Smooth muscle cell (in vitro differentiated cells): Measurements from ENCODE around the gene GNL1. TPM values are rescaled to one million over a fixed set of nuclear protein-coding genes. Genes with fewer than 3 reads are reported as not detected.

Experiments
- DNase-seq: peaks from one replicate; lab custom pipeline; 2025; ENCODE audit not compliant: unreplicated experiment; lab: John Stamatoyannopoulos, UW
- H2AFZ ChIP-seq: fragments of 200-600 bp; sonication (generic); 2 replicates; pipeline ENCODE4 v1.6.0; 2016; ENCODE audit warnings: antibody characterized with exemption, low read depth, mild to moderate bottlenecking
- H3F3A ChIP-seq: fragments of 200-600 bp; sonication (generic); 2 replicates; pipeline ENCODE4 v1.6.0; 2017; ENCODE audit warnings: antibody characterized with exemption, low read depth
- H3K27ac ChIP-seq: fragments of 200-600 bp; sonication (generic); 2 replicates; pipeline ENCODE4 v1.5.1; 2016; ENCODE audit warnings: low read depth, mild to moderate bottlenecking
- H3K27me3 ChIP-seq: fragments of 200-600 bp; sonication (generic); 2 replicates; pipeline ENCODE4 v1.6.1; 2016; ENCODE audit warnings: low read depth, mild to moderate bottlenecking
- H3K36me3 ChIP-seq: fragments of 200-600 bp; sonication (generic); 2 replicates; pipeline ENCODE4 v1.5.1; 2016; ENCODE audit warnings: low read depth
- H3K4me1 ChIP-seq: fragments of 200-600 bp; sonication (generic); 2 replicates; pipeline ENCODE4 v1.5.1; 2016; ENCODE audit warnings: low read depth
- H3K4me2 ChIP-seq: fragments of 200-600 bp; sonication (generic); 2 replicates; pipeline ENCODE4 v1.6.0; 2016; ENCODE audit warnings: mild to moderate bottlenecking
- H3K4me3 ChIP-seq: fragments of 200-600 bp; sonication (generic); 2 replicates; pipeline ENCODE4 v1.5.1; 2016; ENCODE audit warnings: mild to moderate bottlenecking
- H3K79me2 ChIP-seq: fragments of 200-600 bp; sonication (generic); 2 replicates; pipeline ENCODE4 v1.6.0; 2016; ENCODE audit warnings: low read depth, mild to moderate bottlenecking
- H3K9ac ChIP-seq: fragments of 200-600 bp; sonication (generic); 2 replicates; pipeline ENCODE4 v1.6.0; 2016; ENCODE audit warnings: low read depth
- H3K9me3 ChIP-seq: fragments of 200-600 bp; sonication (generic); replicated peaks from 2 replicates; pipeline ENCODE4 v1.5.1; 2016; ENCODE audit warnings: low read depth
- H4K20me1 ChIP-seq: fragments of 200-600 bp; sonication (generic); 2 replicates; pipeline ENCODE4 v1.6.0; 2016; ENCODE audit warnings: low read depth
- WGBS: methylation state at CpG from one replicate; pipeline ENCODE4 v1.1.7; 2016; ENCODE audit warnings: low lambda C conversion rate; 5-methylcytosine and 5-hydroxymethylcytosine counted together
- polyA plus RNA-seq: library from polyadenylated mRNA; unstranded; fragments of >200 nt; fragmentation: Nextera tagmentation; extraction: Ambion mirVana; gene quantifications from 2 replicates; pipeline ENCODE4 v1.2.1, GENCODE V29; 2016
- total RNA-seq: library from RNA; depleted of rRNA; stranded (reverse); fragments of >200 nt; gene quantifications from 2 replicates; pipeline ENCODE4 v1.2.3, GENCODE V29; 2014
- TF ChIP-seq, protein P1 (sequence below): fragments of 200-600 bp; sonication (generic); IDR thresholded peaks from 2 replicates; pipeline ENCODE4 v1.5.1; 2017; ENCODE audit warnings: borderline replicate concordance, mild to moderate bottlenecking, antibody characterized with exemption; ENCODE audit not compliant: insufficient read depth, poor library complexity, severe bottlenecking

The GNL1 gene
- total and polyA plus RNA-seq, 2 experiments from 2014 or later: 16.5 to 104 TPM

- H3K9ac ChIP-seq: no peak overlapping the region
- 94% methylated on average over 6 of the region's 6 CpGs for WGBS
- H3K27ac ChIP-seq: no peak overlapping the region
- no peak overlapping the region for H3K4me3 ChIP-seq
- H4K20me1 ChIP-seq: peaks cover 69% of the 10 kb centered on the region
- peaks cover 47% of the 10 kb centered on the region for H3F3A ChIP-seq
- H3K9me3 ChIP-seq: no peaks in the 10 kb centered on the region
- H2AFZ ChIP-seq: no peak overlapping the region
- no peaks in the 10 kb centered on the region for H3K27me3 ChIP-seq
- no peak for DNase-seq
- no peak overlapping the region for H3K4me2 ChIP-seq
- peaks cover 29% of the 10 kb centered on the region for H3K36me3 ChIP-seq
- TF ChIP-seq, protein P1, sequence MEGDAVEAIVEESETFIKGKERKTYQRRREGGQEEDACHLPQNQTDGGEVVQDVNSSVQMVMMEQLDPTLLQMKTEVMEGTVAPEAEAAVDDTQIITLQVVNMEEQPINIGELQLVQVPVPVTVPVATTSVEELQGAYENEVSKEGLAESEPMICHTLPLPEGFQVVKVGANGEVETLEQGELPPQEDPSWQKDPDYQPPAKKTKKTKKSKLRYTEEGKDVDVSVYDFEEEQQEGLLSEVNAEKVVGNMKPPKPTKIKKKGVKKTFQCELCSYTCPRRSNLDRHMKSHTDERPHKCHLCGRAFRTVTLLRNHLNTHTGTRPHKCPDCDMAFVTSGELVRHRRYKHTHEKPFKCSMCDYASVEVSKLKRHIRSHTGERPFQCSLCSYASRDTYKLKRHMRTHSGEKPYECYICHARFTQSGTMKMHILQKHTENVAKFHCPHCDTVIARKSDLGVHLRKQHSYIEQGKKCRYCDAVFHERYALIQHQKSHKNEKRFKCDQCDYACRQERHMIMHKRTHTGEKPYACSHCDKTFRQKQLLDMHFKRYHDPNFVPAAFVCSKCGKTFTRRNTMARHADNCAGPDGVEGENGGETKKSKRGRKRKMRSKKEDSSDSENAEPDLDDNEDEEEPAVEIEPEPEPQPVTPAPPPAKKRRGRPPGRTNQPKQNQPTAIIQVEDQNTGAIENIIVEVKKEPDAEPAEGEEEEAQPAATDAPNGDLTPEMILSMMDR: no peak
- no peaks in the 10 kb centered on the region for H3K4me1 ChIP-seq
- H3K79me2 ChIP-seq: peaks cover 2% of the 10 kb centered on the region
Observed at GRCh38 chr6:30601436-30601814, 45.1 kb upstream of the GNL1 start.

GRCh38 chr6:30600451-30600961 lies 44.2 kb upstream of the GNL1 start:
- WGBS: over 99% methylated on average over 10 of the region's 10 CpGs
- H3K36me3 ChIP-seq: peaks cover 29% of the 10 kb centered on the region
- H2AFZ ChIP-seq: no peak overlapping the region

DNA sequence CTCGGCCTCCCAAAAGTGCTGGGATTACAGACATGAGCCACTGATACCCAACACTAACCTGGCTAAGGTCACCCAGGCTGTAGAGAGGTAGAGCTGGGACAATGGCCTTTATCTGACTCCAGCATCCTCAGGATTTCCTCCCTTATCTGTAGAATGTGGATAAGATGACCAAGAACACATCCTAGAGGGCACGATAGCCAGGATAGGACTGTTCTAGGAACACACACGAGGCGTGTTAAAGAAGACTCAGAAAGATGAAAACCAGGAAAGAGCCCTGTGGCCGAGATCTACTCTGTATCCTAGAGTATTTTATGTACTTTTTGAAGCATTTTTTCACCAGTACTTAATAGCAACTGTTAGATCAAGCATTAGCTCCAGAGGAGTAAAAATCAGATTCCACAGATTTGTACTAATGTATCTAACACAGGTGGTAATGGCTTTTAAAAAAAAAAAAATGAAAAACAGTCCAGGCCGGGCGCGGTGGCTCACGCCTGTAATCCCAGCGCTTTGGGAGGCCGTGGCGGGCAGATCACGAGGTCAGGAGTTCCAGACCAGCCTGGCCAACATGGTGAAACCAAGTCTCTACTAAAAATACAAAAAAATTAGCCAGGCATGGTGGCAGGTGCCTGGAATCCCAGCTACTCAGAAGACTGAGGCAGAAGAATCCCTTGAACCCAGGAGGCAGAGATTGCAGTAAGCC lies 43.5 kb upstream of the GNL1 start:
- WGBS: 92% methylated on average over 13 of the region's 13 CpGs
- Histone ChIP-seq H3K9ac (no peak overlapping the region), H3K4me2 (no peak overlapping the region), H3K9me3 (no peaks in the 10 kb centered on the region), H4K20me1 (peaks cover 54% of the 10 kb centered on the region), H3K4me3 (no peak overlapping the region), H3K36me3 (peaks cover 22% of the 10 kb centered on the region), H3F3A (peaks cover 43% of the 10 kb centered on the region), H2AFZ (no peak overlapping the region), H3K79me2 (no peaks in the 10 kb centered on the region), H3K27me3 (no peaks in the 10 kb centered on the region), H3K4me1 (no peaks in the 10 kb centered on the region), H3K27ac (peak overlapping the region; percentile 7)
- no peak for DNase-seq
- TF ChIP-seq, protein P1: no peak

More at GRCh38 chr6:30600451-30600961, 44.2 kb upstream of the GNL1 start:
- Histone ChIP-seq H3K4me1 (no peaks in the 10 kb centered on the region), H3K4me3 (no peak overlapping the region), H3K9ac (no peak overlapping the region), H3K27me3 (no peaks in the 10 kb centered on the region), H3K9me3 (no peaks in the 10 kb centered on the region), H3K4me2 (no peak overlapping the region), H4K20me1 (peaks cover 61% of the 10 kb centered on the region), H3K79me2 (no peaks in the 10 kb centered on the region), H3K27ac (no peak overlapping the region), H3F3A (peaks cover 41% of the 10 kb centered on the region)
- DNase-seq: no peak
- TF ChIP-seq, protein P1: no peak
